Prostate gland (tissue), 2 donors: ENCODE data around the gene ATP9B. TPM values are rescaled to one million over a fixed set of nuclear protein-coding genes. Genes with fewer than 3 reads are reported as not detected.

Experiments used
- DNase-seq: peaks from one replicate; pipeline ENCODE4 v3.0.0-alpha.2; 2019; ENCODE audit warnings: low spot score
- H3K27ac ChIP-seq, 2 donors: fragments of 200-600 bp; sonication (generic); 2 replicates each; pipeline ENCODE4 v1.5.1; 2017 to 2019
- H3K27me3 ChIP-seq: fragments of 200-600 bp; sonication (generic); replicated peaks from 2 replicates; pipeline ENCODE4 v1.5.1; 2019; ENCODE audit not compliant: insufficient read depth
- H3K36me3 ChIP-seq, 2 donors: fragments of 200-600 bp; sonication (generic); 1 replicate in 1 of 2; 2 replicates in 1 of 2; pipeline versions ENCODE4 v1.5.1 to v1.8.1; 2017 to 2019
- H3K4me1 ChIP-seq: fragments of 200-600 bp; sonication (generic); replicated peaks from 2 replicates; pipeline ENCODE4 v1.5.1; 2019
- H3K4me3 ChIP-seq, 2 donors: fragments of 200-600 bp; sonication (generic); 2 replicates each; pipeline ENCODE4 v1.5.1; 2017 to 2019
- H3K9me3 ChIP-seq: fragments of 200-600 bp; sonication (generic); 2 replicates; pipeline ENCODE4 v1.5.1; 2017
- CTCF ChIP-seq, 4 experiments: fragments of 200-600 bp in 2 of 4; fragments of 450-650 bp in 2 of 4; sonication (generic) in 2 of 4; IDR thresholded peaks; 1 replicate in 3 of 4; 2 replicates in 1 of 4; pipeline ENCODE4 v1.5.1; 2016 to 2019; ENCODE audit warnings: antibody characterized with exemption in 4 of 4, mild to moderate bottlenecking in 2 of 4, moderate library complexity in 2 of 4
- POLR2A ChIP-seq: fragments of 450-650 bp; IDR thresholded peaks from one replicate; pipeline ENCODE4 v1.6.1; 2016; ENCODE audit warnings: antibody characterized with exemption, mild to moderate bottlenecking
- POLR2AphosphoS5 ChIP-seq: sonication (generic); formaldehyde crosslinking; IDR thresholded peaks from one replicate; pipeline ENCODE4 v1.6.1; 2017; ENCODE audit warnings: antibody characterized with exemption
- WGBS: methylation state at CpG from one replicate; pipeline ENCODE4 v1.1.5; 2018; 5-methylcytosine and 5-hydroxymethylcytosine counted together
- intact Hi-C: fragments of 100-400 bp; cut with DNase I; formaldehyde crosslinking; loops from one replicate; pipeline ENCODE4 v1.14.2; 2022
- total RNA-seq, 2 donors: library from RNA; depleted of rRNA; stranded (reverse); fragments of >200 nt; gene quantifications; one replicate each; pipeline ENCODE4 v1.1.0, GENCODE V29; 2016

The ATP9B gene
- total RNA-seq, 2 donors from 2014 or later: 33.8 to 55.6 TPM

GRCh38 chr18:79305911-79306310 is 236.7 kb downstream of the ATP9B start:
- Histone ChIP-seq H3K4me1 (no peaks in the 10 kb centered on the region), H3K4me3 (no peak overlapping the region), H3K27me3 (no peaks in the 10 kb centered on the region), H3K9me3 (no peaks in the 10 kb centered on the region), H3K27ac (no peak overlapping the region), H3K36me3 (no peaks in the 10 kb centered on the region)
- intact Hi-C loops: no loop called here
- DNase-seq: no peak
- 83% methylated on average over 9 of the region's 9 CpGs for WGBS
- TF ChIP-seq CTCF (IDR thresholded peaks at IDR 0.05) (no peak), POLR2A (no peak), POLR2AphosphoS5 (no peak)

GRCh38 chr18:79309614-79310358 is 240.6 kb downstream of the ATP9B start:
- Histone ChIP-seq H3K4me3 (no peak overlapping the region), H3K9me3 (no peaks in the 10 kb centered on the region), H3K4me1 (no peaks in the 10 kb centered on the region), H3K27ac (no peak overlapping the region), H3K27me3 (no peaks in the 10 kb centered on the region), H3K36me3 (no peaks in the 10 kb centered on the region)
- TF ChIP-seq CTCF (IDR thresholded peaks at IDR 0.05): no peak
- 89% methylated on average over 11 of the region's 11 CpGs for whole genome bisulfite sequencing
- intact Hi-C loops: no loop called here
- DNase-seq: no peak

- Histone ChIP-seq H3K27me3 (no peaks in the 10 kb centered on the region), H3K4me3 (no peak overlapping the region), H3K9me3 (no peaks in the 10 kb centered on the region), H3K4me1 (no peaks in the 10 kb centered on the region), H3K27ac (no peak overlapping the region), H3K36me3 (no peaks in the 10 kb centered on the region)
- DNase-seq: no peak
- intact Hi-C loops: no loop called here
- TF ChIP-seq CTCF (IDR thresholded peaks at IDR 0.05): no peak
- TF ChIP-seq POLR2A: no peak
- no peak for TF ChIP-seq POLR2AphosphoS5
- 97% methylated on average over 12 of the region's 12 CpGs for WGBS
Measured at GRCh38 chr18:79314838-79315388, 245.7 kb downstream of the ATP9B start.

- H3K27me3 ChIP-seq: no peaks in the 10 kb centered on the region
- H3K4me1 ChIP-seq: no peaks in the 10 kb centered on the region
- no peaks in the 10 kb centered on the region for H3K36me3 ChIP-seq
- no peak for DNase-seq
- H3K4me3 ChIP-seq: no peak overlapping the region
- intact Hi-C loops: no loop called here
- TF ChIP-seq POLR2AphosphoS5: no peak
- TF ChIP-seq CTCF (IDR thresholded peaks at IDR 0.05): no peak
- no peak for TF ChIP-seq POLR2A
- H3K9me3 ChIP-seq: no peaks in the 10 kb centered on the region
- H3K27ac ChIP-seq: no peak overlapping the region
- WGBS: 90% methylated on average over 2 of the region's 2 CpGs
Measured at GRCh38 chr18:79315596-79315995, 246.4 kb downstream of the ATP9B start.

GRCh38 chr18:79317703-79318102 is 248.5 kb downstream of the ATP9B start:
- 72% methylated on average over 2 of the region's 2 CpGs for WGBS
- DNase-seq: no peak
- Histone ChIP-seq H3K4me3 (no peak overlapping the region), H3K36me3 (no peaks in the 10 kb centered on the region), H3K9me3 (no peaks in the 10 kb centered on the region), H3K4me1 (no peaks in the 10 kb centered on the region), H3K27ac (no peak overlapping the region), H3K27me3 (no peaks in the 10 kb centered on the region)
- intact Hi-C loops: no loop called here
- no peak for TF ChIP-seq POLR2AphosphoS5
- no peak for TF ChIP-seq CTCF (IDR thresholded peaks at IDR 0.05)
- TF ChIP-seq POLR2A: no peak
